ENCODE measurements around the gene AXIN1.
"Not testable (repeated sequence)": the region's sequence is repeated elsewhere in the genome, so short reads cannot be mapped to it uniquely, and the experiment has no call there.

Gene AXIN1

DNA sequence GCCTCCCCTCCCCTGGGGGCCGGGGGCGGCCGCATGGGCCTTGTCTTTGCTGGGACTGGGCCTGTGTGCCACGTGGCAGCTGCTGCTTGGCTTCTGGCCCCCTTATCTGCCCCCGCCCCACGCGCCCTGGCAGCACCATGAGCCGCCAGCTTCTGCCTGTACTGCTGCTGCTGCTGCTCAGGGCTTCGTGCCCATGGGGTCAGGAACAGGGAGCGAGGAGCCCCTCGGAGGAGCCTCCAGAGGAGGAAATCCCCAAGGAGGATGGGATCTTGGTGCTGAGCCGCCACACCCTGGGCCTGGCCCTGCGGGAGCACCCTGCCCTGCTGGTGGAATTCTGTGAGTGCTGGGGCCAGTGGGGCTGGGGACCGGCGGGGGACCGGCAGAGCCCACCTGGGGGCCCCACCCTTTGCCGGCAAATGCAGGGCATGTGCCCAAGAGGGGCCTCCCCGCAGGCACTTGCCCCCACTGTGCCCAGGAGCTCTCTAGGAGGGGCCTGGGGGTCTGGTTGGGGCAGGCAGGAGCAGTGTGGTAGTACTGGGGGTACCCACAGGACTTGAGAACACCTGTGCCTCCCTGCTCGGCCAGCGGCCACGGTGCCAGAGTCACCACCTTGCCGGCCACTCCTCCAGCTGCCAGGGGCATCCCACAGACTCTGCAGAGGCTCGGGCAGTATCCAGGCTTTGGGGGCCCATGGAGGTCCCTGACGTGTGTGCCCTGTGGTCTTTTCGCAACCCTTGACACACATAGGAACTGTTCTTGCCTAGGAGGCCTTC is 69.3 kb downstream of the AXIN1 start, which contains the start of gene PDIA2:
TSS of gene PDIA2 (plus strand) at position 132 of the 773 bp plus-strand sequence. CDS start at position 138, 6 bp downstream.
- DNase-seq (ENCODE audit: low spot score) = no peak

DNA sequence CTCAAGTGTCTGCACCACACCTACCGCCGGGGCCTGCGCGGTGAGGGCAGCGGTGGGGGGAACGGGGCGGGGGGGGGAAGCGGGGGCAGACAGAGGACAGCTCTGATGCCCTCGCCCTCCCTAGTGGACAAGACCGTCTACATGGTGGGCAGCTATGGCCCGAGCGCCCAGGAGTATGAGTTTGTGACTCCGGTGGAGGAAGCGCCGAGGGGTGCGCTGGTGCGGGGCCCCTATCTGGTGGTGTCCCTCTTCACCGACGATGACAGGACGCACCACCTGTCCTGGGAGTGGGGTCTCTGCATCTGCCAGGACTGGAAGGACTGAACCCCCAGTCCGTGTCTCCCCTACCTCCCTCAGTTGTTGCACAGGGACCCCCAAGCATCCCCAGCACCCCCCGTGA is 70.0 kb downstream of the AXIN1 start:
- no peak for DNase-seq (ENCODE audit: low spot score)

DNA sequence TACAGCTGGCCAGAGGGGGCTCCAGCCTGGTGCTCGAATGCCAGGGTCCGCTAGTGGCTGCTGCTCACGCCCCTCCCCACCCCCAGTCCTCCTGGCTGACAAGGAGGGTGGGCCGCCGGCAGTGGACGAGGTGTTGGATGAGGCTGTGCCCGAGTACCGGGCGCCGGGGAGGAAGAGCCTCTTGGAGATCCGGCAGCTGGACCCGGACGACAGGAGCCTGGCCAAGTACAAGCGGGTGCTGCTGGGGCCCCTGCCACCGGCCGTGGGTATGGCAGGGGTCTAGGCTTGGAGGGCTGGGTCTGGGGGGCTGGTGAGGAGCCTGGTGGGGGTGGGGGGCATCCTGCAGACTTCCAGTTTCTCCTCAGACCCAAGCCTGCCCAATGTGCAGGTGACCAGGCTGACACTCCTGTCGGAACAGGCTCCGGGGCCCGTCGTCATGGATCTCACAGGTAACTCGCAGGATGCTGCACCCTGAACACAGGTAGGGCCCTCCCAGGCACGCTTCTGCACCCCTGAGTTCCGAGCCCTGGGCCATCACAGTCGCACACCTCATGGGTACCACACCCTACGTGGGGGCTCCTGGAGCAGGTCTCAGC is 70.8 kb downstream of the AXIN1 start:
- DNase-seq (ENCODE audit: low spot score) = no peak

DNA sequence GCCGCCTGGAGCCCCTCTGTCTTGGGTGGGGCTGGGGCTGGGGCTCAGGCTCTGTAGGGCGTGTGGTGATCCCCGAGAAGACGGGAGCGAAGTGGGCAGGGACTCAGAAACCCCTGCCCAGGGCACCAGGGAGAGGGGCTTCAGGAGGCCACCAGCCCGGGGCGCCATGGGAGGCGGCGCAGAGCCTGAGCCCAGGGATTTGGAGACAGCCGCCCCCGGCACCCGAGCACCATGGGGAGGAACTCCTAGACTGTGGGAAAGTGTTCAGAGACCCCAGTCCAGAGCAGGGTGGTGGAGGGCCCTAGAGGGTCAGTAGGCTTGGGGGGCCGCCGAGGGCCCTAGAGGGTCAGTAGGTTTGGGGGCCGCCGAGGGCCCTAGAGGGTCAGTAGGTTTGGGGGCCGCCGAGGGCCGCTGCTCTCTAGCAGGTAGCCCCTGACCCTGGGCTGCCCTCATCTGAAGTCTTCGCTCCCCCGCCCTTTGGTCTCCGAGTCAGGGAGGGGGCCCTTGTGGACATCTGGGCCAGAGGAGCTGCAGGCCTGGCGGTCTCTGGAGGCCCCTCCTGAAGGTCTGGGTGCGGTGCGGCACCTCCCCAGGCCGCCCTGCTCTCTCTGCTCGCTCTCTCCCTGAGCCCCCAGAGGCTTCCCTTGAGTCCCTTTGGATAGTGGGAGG is 71.4 kb downstream of the AXIN1 start:
- DNase-seq (ENCODE audit: low spot score) = no peak

DNA sequence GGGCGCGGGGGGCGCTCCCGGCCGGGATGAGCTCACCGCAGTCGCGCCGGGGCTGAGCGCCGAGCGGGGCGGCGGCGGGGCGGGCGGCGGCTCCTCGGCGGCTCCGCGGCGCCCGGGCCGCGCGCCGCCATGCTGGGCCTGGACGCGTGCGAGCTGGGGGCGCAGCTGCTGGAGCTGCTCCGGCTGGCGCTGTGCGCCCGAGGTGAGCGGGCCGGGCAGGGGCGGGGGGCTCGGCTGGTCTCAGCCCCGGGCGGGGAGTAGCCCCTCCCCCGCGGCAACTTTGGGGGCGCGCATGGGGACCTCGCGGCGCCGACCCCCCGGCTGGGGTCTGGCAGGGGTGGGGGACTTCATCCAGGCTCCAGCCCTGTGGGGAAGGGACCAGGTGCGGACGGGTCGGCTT is 72.0 kb downstream of the AXIN1 start, which contains the start of gene ARHGDIG:
TSS of gene ARHGDIG (plus strand) at position 40 of the 400 bp plus-strand sequence. CDS start at position 130, 90 bp downstream.
- no peak for DNase-seq (ENCODE audit: low spot score)

DNA sequence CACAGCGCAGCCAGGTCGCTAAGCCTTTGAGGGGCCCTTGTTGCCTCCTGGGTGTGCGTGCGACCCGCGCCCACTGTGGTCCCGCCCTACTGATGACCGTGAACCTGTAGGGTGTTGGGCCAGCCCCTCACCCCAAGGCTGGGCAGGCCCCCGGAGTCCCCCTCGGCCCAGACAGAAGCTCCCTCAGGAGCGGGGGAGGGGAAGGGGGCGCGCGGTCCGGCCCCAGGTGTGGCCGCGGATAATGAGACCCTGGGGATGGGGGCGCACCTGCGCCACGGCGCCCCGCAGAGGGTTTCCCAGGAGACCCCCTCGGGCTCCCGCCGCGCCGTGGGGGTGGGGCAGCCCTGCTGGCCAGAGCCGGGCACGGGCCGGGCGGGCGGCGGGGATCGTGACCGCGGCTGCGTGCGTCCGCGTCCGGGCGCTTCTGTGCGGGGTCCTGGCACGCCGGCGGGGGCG is 72.5 kb downstream of the AXIN1 start:
- DNase-seq (ENCODE audit: low spot score) = no peak

DNA sequence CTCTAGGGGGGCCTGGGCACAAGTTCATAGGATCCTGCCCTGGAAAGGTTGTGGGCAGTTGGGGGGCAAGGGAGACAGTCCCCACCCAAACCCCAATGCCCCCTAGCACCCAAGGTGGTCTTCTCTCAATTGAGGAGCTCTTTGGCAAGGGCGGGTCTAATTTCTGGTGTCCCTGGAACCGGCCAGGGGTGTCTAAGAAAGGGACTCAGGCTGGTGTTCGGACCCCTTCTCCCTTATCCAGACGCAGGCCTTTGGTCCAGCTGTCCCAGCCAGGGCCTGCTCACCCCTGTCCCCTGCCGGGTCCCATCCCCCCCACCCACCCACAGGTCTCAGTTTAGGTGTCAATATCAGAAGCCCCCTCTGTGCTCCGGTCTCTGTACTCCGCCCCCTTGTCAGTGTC is 73.0 kb downstream of the AXIN1 start:
- DNase-seq (ENCODE audit: low spot score) = no peak

DNA sequence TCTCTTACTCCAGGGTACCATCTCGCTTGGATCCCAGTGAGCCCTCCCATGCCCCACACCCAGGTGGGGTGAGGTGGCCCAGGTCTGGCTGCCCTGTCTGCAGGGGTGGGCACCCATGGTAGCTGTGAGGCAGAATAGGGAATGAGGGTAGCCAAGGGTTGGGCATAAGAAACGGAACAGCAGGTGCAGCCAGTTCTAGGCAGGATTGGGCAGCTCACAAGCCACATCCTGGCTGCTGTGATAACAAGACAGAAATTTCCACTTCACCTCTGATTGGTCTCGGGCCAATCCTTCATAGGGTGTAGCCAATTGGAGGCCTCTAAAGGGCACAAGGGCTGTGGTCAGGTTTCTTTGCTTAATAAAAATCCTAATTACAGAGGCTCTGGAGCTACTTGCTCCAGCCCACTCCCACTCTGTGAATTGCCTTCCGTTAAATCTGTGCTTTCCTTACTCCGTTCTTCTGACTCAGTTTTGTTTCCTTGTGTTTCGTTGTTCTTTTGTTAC is 73.6 kb downstream of the AXIN1 start:
- DNase-seq (ENCODE audit: low spot score) = no peak

DNA sequence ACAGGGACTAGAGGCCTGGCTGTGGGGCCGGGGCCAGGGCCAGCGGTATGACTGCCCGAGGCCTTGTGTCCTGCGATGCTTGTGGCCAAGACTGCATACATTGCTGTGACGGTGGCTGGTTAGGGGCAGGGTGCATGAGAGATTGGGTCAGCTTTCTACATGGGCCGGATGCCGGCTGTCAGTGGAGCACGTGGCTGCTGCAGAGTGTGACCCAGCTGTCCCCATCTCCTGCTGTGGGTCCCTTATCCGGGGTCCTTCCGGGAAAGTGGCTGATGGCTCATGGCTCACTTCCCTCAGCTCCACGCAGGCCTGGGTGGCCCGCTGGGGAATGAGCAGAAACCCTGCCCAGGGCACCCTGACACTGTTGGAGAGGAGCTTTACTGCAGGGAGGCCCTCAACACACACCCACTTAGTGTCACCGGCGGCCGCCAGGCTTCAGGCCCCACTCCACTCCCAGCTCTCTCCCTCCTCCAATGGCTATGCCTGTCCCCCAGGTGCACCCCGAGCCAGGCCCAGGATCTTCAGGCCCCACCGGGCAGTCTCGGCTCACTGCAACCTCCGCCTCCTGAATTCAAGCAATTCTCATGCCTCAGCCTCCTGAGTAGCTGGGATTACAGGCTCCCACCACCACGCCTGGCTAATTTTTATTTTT is 76.0 kb downstream of the AXIN1 start:
- DNase-seq (ENCODE audit: low spot score) = no peak

DNA sequence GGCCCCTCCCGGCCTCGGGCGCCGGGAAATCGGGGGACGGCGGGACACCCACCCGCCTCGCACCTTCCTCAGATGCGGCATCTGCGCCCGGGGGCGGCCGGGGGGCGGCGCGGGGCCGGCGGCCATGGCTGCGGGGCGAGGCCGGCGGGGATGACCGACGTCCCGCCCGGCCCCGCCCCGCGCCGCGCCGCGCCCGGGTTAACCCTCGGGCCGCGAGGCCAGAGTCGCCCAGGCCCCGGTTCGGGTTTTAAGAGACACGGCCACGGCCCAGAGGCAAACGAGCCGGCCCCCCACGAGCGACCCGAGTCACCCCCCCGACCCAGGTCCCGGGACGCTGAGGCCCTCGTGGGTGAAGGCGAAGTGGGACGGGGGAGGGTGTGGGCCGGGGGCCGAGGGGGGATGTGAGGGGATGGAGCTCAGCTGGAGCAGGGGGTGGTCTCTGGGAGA is 76.7 kb downstream of the AXIN1 start, which contains the start of gene RGS11:
TSS of gene RGS11 (minus strand) at position 159 of the 447 bp plus-strand sequence. CDS start at position 126, 33 bp downstream.
- DNase-seq (ENCODE audit: low spot score) = no peak

DNA sequence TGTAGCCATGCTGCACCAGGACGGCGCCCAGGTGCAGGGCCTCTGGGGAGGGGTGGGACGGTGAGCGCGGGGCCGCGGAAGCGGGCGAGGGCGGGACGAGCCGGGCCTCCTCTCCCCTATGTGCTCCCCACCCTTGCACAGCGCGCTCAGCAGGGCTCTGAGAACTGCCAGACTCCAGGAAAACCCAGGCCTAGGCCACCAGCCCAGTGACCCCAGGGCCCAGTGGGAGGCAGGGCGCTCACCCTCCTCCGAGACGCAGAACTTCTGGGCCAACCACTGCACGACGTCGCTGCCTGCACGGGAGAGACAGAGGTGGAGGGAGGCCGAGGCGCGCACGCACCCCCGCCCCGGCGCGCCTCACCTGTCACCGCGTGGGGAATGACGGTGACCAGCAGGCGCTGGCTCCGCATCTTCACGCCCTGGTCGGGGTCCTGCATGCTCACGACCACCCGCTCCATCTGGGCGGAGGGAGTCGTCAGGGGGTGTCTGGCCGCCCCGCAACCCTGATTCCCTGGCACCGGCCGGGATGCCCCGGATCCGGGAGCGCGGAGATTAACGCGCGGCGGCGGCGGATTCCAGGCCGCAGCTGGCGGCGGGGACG is 77.4 kb downstream of the AXIN1 start:
- no peak for DNase-seq (ENCODE audit: low spot score)

DNA sequence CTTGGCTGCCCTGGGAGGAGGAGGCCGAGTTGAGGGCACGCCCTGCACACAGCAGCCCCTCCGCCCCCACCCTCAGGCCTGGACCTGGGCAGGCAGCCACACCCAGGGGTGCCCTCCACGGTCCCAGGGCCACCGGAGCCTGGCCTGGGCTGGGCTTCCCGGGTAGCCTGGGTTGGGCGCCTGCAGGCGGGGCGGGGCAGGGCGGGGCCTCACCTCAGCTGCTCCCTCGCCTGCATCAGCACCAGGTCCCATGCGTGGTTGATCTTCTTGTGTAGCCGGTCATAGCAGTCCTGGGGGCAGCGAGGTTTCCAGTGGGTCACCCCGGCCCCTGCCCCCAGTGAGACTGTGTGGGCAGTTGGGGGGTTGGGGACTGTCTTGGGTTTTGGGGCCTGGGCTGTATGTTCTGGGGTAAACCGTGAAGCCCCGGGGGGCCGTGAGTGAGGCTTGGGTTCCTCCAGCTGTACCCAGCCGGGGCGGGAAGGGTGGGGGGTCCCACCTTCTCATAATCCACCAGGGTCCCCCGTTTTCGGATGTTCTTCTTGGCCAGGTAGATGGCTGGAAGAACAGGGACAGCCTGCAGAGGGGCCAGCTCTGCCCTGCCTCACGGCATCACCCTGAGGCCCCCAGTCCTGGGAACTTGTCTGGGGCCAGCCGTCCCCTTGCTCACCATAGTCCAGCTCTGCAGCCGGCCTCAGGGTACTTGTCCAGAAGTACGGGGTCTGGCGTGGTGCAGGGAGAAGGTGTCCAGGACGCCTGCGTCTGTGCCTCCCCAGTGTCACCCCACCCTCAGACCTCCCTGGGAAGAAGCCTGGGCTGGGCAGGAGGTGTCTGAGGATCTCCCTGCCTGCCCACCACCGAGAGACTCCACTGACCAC is 78.7 kb downstream of the AXIN1 start:
- no peak for DNase-seq (ENCODE audit: low spot score)

DNA sequence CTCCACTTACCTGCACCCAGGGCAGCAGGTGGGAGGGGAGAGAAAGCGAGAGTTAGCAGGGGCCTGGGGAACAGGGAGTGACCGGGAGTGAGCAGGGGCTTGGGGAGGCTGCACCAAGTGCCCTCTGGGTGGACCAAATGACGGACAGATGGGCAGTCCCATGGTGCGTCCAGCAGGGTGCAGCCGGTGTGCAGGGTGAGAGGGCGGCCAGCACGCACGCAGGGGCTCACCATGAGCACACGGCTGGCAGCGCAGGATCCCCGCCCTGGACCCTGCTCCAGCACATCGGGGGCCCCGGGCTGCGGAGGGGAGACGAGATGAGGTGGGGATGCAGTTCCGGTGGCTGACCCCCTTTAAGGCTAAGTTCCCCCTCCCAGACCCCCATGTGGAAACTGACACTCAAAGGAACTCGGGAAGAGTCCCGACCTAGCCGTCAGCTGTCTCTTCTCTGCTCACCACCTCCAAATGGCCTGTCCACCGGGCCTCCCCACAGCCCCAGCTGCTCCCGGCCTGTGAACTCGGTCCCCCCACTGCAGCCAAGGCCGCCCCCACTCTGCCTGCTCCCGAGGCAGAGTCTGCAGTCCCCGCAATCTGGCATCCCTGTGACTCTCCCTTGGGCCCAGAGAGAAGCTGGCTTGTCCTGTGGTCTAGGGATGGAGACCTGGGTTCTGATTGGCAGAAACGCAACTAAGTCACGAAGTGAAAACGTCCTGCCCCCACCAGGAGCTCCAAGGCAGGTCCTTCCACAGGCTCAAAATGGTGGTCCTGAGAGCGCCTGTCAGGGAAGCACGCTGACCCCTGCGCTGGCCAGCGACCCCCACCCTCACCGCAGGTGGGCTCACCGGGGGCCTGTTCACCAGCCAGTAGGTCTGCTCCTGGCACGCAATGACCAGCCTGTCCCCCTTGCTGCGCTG is 79.6 kb downstream of the AXIN1 start:
- DNase-seq (ENCODE audit: low spot score) = no peak

DNA sequence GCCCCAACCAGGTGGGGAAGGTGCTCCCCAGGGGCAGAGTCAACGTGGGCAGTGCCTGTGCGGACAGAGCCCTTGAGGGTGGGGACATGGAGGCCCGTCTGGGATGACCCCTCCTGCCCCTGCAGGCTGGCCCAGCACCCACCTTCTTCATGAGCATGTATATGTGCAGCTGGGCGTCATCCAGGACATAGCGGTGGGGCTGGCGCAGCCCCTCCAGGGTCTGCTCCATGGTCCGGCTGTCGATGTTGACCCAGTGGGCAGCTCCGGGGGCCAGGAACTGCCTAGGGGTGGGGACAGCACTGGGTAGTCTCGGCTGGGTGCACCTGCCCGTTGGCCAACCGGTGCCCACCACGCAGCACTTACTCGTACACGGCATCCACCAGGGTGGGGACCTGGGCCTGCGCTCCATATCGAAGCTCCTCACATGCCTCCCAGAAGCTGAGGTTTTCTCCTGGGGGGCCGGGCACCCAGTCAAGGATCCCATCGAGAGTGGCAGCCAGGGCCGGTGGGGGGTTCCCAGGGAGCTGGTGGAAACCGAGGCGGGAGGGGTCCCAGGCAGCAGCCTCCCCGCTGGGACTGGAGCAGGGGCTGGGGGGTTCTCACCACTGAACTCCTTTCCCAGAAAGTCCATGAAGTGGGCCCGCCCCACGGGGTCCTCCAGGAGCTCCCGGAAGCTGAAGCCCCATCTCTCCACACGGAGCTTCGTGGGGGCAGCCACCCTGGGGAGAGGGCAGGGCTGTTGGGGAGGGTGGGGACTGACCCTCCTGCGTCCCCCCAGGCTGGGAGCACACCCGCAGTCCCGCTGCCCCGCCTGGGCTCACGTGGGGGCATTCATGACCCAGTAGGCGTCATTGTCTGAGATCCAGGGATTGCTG is 81.9 kb downstream of the AXIN1 start:
- no peak for DNase-seq (ENCODE audit: low spot score)

DNA sequence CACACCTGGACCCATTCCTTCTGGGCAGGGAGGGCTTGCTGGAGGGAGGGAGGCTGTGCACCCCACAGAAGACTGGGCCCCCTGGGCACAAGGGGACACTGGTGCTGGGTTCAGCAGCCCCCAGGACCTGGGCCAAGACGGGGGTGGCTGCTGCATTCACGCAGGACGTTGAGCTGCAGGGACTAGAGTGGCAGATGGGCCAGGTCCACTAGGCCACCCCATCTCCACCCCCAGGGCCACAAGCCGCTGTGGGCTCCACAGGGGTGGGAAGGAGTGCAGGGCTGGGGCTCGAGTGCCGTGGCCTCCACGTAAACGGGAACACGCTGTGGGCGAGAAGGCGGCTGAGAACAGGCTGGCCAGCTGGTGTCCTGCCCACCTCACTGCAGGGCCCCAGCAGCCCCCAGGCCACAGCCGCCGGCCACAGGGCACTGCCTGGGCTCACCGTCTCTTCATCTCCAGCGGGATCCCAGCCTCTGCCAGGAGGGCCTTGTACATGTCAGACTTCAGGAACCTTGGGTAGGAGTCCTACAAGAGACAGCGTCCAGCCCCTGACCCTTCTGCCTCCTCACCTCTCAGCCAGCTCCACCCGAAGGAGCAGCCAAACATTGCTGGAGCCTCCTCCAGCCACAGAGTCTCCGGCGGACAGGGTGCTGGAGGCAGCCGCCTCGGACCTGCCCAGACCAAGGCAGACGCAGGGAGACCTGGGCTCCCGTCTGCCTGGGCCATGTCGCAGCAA is 83.3 kb downstream of the AXIN1 start:
- DNase-seq (ENCODE audit: low spot score) = no peak

DNA sequence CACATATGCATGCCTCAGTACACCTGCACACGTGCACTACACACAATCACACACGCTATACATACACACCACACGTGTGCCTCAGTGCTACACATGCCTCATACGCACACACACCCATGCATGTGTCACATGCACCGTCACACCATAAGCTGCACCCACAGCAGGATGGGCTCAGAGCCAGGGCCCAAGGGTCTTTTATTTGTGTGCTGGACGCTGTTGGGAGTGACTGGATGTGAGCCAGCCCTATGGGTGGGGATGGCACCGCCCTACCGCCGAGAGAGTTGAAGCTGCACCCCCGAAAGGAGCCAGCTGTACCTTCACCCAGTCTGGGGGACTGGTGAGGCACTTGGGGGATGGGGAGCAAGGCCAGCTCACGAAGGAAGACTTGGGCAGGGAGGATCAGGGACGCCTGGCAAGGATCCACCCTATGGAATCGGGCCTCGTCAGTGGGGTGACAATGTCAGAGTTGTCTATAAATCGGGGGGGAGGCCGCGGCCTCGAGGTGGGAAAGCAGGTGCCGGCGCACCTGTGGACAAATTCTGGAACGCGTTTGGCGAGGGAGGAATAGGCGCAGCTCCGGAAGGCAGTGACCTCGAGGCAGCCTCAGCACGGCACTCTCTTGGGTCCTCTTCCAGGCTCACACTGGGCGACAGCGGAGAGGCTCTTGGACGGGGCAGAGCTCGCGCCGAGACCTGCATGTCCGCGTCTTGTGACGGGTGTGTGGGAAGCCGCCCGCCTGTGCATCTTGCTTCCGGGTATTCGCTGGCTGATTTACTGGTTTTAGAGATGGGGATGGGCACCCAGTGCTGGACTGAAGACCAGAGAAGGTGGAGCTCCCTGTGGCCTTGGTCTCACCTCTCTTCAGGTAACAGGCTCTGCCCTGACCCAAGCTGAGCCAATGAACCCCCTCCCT is 84.1 kb downstream of the AXIN1 start:
- DNase-seq (ENCODE audit: low spot score) = no peak

DNA sequence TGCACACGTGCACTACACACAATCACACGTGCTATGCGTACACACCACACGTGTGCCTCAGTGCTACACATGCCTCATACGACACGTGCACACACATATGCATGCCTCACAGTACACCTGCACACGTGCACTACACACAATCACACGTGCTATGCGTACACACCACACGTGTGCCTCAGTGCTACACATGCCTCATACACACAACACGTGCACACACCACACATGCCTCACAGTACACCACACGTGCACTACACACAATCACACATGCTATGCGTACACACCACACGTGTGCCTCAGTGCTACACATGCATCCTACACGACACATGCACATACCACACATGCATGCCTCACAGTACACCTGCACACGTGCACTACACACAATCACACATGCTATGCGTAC is 85.0 kb downstream of the AXIN1 start:
- not testable (repeated sequence) for DNase-seq (ENCODE audit: low spot score)

Measured in ecto neural progenitor cell (in vitro differentiated cells).